HEK293 (cell line): ENCODE data around the gene CCNI.
A peak's percentile ranks its signal among the peaks of the same experiment; 100 is the strongest.

ENCODE experiments used
- CTCF ChIP-seq: fragments of 450-650 bp; formaldehyde crosslinking; IDR thresholded peaks from 2 replicates; pipeline ENCODE4 v1.5.1; 2016; ENCODE audit warnings: missing biosample characterization, missing genetic modification characterization
- EGR2 ChIP-seq: fragments of 450-650 bp; formaldehyde crosslinking; IDR thresholded peaks from 2 replicates; pipeline ENCODE4 v1.5.1; 2016; ENCODE audit warnings: low read depth, missing biosample characterization, missing genetic modification characterization
- KLF1 ChIP-seq: fragments of 450-650 bp; formaldehyde crosslinking; IDR thresholded peaks from 2 replicates; pipeline ENCODE4 v1.5.1; 2016; ENCODE audit warnings: missing biosample characterization, missing genetic modification characterization
- KLF8 ChIP-seq: fragments of 450-650 bp; formaldehyde crosslinking; IDR thresholded peaks from 2 replicates; pipeline ENCODE4 v1.5.1; 2016; ENCODE audit warnings: missing biosample characterization, missing genetic modification characterization
- REPIN1 ChIP-seq: fragments of 450-650 bp; formaldehyde crosslinking; IDR thresholded peaks from 2 replicates; pipeline ENCODE4 v1.5.1; 2017; ENCODE audit warnings: missing biosample characterization, missing genetic modification characterization, low read depth
- SP3 ChIP-seq: fragments of 450-650 bp; formaldehyde crosslinking; IDR thresholded peaks from 2 replicates; pipeline ENCODE4 v1.5.1; 2016; ENCODE audit warnings: missing biosample characterization, missing genetic modification characterization
- YY2 ChIP-seq: fragments of 450-650 bp; formaldehyde crosslinking; IDR thresholded peaks from 2 replicates; pipeline ENCODE4 v1.5.1; 2016; ENCODE audit warnings: missing biosample characterization, missing genetic modification characterization
- ZIC2 ChIP-seq: fragments of 450-650 bp; formaldehyde crosslinking; IDR thresholded peaks from 2 replicates; pipeline ENCODE4 v1.5.1; 2016; ENCODE audit warnings: missing biosample characterization, missing genetic modification characterization
- ZNF248 ChIP-seq: fragments of 450-650 bp; formaldehyde crosslinking; IDR thresholded peaks from 2 replicates; pipeline ENCODE4 v1.5.1; 2017; ENCODE audit warnings: missing biosample characterization, missing genetic modification characterization
- ZNF354C ChIP-seq: fragments of 450-650 bp; formaldehyde crosslinking; IDR thresholded peaks from 2 replicates; pipeline ENCODE4 v1.5.1; 2016; ENCODE audit warnings: missing biosample characterization, missing genetic modification characterization, low read depth, borderline replicate concordance
- ZNF416 ChIP-seq: fragments of 450-650 bp; formaldehyde crosslinking; IDR thresholded peaks from 2 replicates; pipeline ENCODE4 v1.5.1; 2016; ENCODE audit warnings: missing biosample characterization, missing genetic modification characterization
- ZNF48 ChIP-seq: fragments of 450-650 bp; formaldehyde crosslinking; IDR thresholded peaks from 2 replicates; pipeline ENCODE4 v1.5.1; 2016; ENCODE audit warnings: missing biosample characterization, missing genetic modification characterization
- ZNF518A ChIP-seq: fragments of 450-650 bp; formaldehyde crosslinking; conservative IDR thresholded peaks from 2 replicates; pipeline ENCODE4 v1.5.1; 2016; ENCODE audit warnings: low read depth, missing biosample characterization, missing genetic modification characterization
- ZNF654 ChIP-seq: fragments of 450-650 bp; formaldehyde crosslinking; IDR thresholded peaks from 2 replicates; pipeline ENCODE4 v1.5.1; 2016; ENCODE audit warnings: low read depth, missing biosample characterization, missing genetic modification characterization
- ZNF670 ChIP-seq: fragments of 450-650 bp; formaldehyde crosslinking; IDR thresholded peaks from 2 replicates; pipeline ENCODE4 v1.5.1; 2016; ENCODE audit warnings: missing biosample characterization, missing genetic modification characterization, low read depth
- ZNF843 ChIP-seq: fragments of 450-650 bp; formaldehyde crosslinking; IDR thresholded peaks from 2 replicates; pipeline ENCODE4 v1.5.1; 2016; ENCODE audit warnings: missing biosample characterization, missing genetic modification characterization
- TF ChIP-seq, protein P1 (sequence below): fragments of 450-650 bp; formaldehyde crosslinking; IDR thresholded peaks from 2 replicates; pipeline ENCODE4 v1.5.1; 2017; ENCODE audit warnings: missing biosample characterization, missing genetic modification characterization
- TF ChIP-seq, protein P2 (sequence below): fragments of 450-650 bp; formaldehyde crosslinking; IDR thresholded peaks from 2 replicates; pipeline ENCODE4 v1.5.1; 2016; ENCODE audit warnings: missing biosample characterization, missing genetic modification characterization, borderline replicate concordance
- TF ChIP-seq, protein P3 (sequence below): fragments of 450-650 bp; formaldehyde crosslinking; IDR thresholded peaks from 2 replicates; pipeline ENCODE4 v1.5.1; 2016; ENCODE audit warnings: missing biosample characterization, missing genetic modification characterization
- TF ChIP-seq, protein P4 (sequence below): fragments of 450-650 bp; formaldehyde crosslinking; IDR thresholded peaks from 2 replicates; pipeline ENCODE4 v1.5.1; 2016; ENCODE audit warnings: missing biosample characterization, missing genetic modification characterization

The CCNI gene

GRCh38 chr4:77075869-77076799, at the start of gene CCNI (continued):
- TF ChIP-seq, protein P1, sequence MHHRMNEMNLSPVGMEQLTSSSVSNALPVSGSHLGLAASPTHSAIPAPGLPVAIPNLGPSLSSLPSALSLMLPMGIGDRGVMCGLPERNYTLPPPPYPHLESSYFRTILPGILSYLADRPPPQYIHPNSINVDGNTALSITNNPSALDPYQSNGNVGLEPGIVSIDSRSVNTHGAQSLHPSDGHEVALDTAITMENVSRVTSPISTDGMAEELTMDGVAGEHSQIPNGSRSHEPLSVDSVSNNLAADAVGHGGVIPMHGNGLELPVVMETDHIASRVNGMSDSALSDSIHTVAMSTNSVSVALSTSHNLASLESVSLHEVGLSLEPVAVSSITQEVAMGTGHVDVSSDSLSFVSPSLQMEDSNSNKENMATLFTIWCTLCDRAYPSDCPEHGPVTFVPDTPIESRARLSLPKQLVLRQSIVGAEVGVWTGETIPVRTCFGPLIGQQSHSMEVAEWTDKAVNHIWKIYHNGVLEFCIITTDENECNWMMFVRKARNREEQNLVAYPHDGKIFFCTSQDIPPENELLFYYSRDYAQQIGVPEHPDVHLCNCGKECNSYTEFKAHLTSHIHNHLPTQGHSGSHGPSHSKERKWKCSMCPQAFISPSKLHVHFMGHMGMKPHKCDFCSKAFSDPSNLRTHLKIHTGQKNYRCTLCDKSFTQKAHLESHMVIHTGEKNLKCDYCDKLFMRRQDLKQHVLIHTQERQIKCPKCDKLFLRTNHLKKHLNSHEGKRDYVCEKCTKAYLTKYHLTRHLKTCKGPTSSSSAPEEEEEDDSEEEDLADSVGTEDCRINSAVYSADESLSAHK (tag by site-specific recombination): peak; percentile 86
- TF ChIP-seq ZNF518A (tag by site-specific recombination) (peak; percentile 57), EGR2 (tag by site-specific recombination) (peak; percentile 97), ZNF654 (tag by site-specific recombination) (no peak), ZNF48 (no peak), ZIC2 (peak; percentile 89), YY2 (tag by site-specific recombination) (peak; percentile 82), CTCF (tag by site-specific recombination) (no peak), SP3 (tag by site-specific recombination) (peak; percentile 99), ZNF670 (tag by site-specific recombination) (no peak), KLF1 (tag by site-specific recombination) (peak; percentile 91), ZNF354C (no peak), REPIN1 (0 out of 2 replicates have a peak, but pooled peaks have one; percentile 60), ZNF416 (tag by site-specific recombination) (no peak; the same call in 1 of the 2 replicates), ZNF843 (tag by site-specific recombination) (peak; percentile 89), KLF8 (tag by site-specific recombination) (peak; percentile 100), ZNF248 (no peak)
- TF ChIP-seq, protein P2, sequence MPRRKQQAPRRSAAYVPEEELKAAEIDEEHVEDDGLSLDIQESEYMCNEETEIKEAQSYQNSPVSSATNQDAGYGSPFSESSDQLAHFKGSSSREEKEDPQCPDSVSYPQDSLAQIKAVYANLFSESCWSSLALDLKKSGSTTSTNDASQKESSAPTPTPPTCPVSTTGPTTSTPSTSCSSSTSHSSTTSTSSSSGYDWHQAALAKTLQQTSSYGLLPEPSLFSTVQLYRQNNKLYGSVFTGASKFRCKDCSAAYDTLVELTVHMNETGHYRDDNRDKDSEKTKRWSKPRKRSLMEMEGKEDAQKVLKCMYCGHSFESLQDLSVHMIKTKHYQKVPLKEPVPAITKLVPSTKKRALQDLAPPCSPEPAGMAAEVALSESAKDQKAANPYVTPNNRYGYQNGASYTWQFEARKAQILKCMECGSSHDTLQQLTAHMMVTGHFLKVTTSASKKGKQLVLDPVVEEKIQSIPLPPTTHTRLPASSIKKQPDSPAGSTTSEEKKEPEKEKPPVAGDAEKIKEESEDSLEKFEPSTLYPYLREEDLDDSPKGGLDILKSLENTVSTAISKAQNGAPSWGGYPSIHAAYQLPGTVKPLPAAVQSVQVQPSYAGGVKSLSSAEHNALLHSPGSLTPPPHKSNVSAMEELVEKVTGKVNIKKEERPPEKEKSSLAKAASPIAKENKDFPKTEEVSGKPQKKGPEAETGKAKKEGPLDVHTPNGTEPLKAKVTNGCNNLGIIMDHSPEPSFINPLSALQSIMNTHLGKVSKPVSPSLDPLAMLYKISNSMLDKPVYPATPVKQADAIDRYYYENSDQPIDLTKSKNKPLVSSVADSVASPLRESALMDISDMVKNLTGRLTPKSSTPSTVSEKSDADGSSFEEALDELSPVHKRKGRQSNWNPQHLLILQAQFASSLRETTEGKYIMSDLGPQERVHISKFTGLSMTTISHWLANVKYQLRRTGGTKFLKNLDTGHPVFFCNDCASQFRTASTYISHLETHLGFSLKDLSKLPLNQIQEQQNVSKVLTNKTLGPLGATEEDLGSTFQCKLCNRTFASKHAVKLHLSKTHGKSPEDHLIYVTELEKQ (tag by site-specific recombination): peak; percentile 88
- TF ChIP-seq, protein P3, sequence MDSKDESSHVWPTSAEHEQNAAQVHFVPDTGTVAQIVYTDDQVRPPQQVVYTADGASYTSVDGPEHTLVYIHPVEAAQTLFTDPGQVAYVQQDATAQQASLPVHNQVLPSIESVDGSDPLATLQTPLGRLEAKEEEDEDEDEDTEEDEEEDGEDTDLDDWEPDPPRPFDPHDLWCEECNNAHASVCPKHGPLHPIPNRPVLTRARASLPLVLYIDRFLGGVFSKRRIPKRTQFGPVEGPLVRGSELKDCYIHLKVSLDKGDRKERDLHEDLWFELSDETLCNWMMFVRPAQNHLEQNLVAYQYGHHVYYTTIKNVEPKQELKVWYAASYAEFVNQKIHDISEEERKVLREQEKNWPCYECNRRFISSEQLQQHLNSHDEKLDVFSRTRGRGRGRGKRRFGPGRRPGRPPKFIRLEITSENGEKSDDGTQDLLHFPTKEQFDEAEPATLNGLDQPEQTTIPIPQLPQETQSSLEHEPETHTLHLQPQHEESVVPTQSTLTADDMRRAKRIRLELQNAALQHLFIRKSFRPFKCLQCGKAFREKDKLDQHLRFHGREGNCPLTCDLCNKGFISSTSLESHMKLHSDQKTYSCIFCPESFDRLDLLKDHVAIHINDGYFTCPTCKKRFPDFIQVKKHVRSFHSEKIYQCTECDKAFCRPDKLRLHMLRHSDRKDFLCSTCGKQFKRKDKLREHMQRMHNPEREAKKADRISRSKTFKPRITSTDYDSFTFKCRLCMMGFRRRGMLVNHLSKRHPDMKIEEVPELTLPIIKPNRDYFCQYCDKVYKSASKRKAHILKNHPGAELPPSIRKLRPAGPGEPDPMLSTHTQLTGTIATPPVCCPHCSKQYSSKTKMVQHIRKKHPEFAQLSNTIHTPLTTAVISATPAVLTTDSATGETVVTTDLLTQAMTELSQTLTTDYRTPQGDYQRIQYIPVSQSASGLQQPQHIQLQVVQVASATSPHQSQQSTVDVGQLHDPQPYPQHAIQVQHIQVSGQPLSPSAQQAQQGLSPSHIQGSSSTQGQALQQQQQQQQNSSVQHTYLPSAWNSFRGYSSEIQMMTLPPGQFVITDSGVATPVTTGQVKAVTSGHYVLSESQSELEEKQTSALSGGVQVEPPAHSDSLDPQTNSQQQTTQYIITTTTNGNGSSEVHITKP (tag by site-specific recombination): peak; percentile 88
- TF ChIP-seq, protein P4, sequence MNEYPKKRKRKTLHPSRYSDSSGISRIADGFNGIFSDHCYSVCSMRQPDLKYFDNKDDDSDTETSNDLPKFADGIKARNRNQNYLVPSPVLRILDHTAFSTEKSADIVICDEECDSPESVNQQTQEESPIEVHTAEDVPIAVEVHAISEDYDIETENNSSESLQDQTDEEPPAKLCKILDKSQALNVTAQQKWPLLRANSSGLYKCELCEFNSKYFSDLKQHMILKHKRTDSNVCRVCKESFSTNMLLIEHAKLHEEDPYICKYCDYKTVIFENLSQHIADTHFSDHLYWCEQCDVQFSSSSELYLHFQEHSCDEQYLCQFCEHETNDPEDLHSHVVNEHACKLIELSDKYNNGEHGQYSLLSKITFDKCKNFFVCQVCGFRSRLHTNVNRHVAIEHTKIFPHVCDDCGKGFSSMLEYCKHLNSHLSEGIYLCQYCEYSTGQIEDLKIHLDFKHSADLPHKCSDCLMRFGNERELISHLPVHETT (tag by site-specific recombination): peak; percentile 98
